ENCODE data around the gene AGAP1.

AGAP1 gene

DNA sequence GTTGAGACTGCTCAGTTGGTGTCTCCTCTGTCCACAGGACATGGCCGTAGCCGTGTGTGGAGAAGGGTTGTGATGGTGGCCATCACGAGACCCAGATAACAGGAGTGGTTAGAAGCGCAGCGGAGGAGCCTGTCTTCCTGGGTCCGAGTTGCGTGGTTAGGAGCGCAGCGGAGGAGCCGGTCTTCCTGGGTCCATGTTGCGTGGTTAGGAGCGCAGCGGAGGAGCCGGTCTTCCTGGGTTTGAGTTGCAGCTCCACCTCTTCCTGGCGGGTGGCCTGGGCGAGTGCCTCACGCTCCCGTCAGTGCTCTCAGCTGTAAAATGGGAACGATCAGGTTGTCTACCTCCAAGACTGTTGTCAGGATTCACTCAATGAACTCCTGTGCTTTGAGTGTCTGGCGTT lies 498.2 kb downstream of the AGAP1 start:
- TF ChIP-seq, protein P1, sequence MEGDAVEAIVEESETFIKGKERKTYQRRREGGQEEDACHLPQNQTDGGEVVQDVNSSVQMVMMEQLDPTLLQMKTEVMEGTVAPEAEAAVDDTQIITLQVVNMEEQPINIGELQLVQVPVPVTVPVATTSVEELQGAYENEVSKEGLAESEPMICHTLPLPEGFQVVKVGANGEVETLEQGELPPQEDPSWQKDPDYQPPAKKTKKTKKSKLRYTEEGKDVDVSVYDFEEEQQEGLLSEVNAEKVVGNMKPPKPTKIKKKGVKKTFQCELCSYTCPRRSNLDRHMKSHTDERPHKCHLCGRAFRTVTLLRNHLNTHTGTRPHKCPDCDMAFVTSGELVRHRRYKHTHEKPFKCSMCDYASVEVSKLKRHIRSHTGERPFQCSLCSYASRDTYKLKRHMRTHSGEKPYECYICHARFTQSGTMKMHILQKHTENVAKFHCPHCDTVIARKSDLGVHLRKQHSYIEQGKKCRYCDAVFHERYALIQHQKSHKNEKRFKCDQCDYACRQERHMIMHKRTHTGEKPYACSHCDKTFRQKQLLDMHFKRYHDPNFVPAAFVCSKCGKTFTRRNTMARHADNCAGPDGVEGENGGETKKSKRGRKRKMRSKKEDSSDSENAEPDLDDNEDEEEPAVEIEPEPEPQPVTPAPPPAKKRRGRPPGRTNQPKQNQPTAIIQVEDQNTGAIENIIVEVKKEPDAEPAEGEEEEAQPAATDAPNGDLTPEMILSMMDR (IDR thresholded peaks at IDR 0.05) = no peak
- DNase-seq (ENCODE audit: low spot score) = no peak
- Histone ChIP-seq H3K27ac (no peak overlapping the region), H3K4me3 (no peak overlapping the region)

DNA sequence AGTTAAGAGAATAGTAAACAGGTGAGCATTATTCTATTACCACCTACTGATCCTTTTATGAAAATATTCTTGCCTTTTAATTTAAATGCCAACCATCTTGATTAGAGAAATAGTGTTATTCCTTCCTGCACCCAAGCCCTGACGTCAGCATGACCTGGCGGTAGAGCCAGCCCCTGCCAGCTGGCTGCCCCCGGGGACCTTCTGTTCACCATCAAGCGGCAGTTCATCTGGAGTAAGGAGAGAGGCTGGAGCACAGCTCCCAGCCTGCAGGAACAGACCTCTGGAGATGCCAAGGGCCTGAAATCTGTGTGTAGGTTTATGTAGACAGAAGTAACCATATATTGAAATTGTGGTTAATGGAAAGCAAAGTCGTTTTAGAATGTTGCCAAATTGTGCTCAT lies 502.6 kb downstream of the AGAP1 start:
- H3K27ac ChIP-seq = no peak overlapping the region
- H3K4me3 ChIP-seq = no peak overlapping the region
- no peak for DNase-seq (ENCODE audit: low spot score)
- TF ChIP-seq, protein P1 (IDR thresholded peaks at IDR 0.05) = no peak

DNA sequence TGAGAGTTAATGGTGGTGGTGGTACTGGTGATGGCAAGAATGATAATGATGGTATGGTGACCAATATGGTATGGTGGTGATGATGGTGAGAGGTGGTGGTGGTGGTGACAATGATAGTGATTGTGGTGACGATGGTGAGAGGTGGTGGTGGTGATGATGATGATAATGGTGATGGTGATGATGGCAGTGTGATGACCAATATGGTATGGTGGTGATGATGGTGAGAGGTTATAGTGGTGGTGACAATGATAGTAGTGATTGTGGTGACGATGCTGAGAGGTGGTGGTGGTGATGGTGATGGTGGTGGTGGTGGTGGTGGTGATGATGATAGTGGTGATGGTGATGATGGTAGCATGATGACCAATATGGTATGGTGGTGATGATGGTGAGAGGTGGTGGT lies 505.2 kb downstream of the AGAP1 start:
- DNase-seq (ENCODE audit: low spot score) = no peak
- TF ChIP-seq, protein P1 (IDR thresholded peaks at IDR 0.05) = no peak
- Histone ChIP-seq H3K27ac (no peak overlapping the region), H3K4me3 (no peak overlapping the region)

DNA sequence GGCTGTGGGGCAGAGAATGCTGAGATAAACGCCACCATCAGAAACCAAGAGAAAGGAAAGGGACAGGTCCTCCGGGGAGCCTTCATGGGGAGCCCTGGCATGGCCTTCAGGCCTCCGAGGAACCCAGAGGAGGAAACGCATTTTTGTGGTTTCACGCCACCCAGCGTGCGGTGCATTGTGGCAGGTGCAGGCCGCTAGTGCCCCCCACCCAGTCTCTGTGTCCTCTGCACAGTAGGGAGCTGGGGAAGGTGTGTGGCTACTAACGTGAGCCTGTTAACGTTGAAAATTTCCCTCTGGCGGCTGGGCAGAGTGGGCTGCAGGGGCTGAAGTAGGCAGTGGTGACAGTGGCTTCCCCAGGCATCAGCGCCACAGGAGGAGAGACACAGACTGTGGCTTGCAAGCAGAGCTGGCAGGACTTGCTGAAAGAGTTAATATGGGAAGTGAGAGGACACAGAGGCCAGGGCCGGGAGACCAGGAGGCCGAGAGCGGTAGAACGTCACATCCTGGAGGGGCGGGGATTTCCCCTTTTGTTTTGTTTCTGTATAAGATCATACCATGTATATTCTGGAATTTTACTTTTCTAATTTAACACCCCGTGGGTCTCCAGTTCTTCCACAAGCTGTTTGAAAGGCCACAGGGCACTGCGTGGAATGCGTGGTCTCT lies 507.5 kb downstream of the AGAP1 start:
- Histone ChIP-seq H3K27ac (no peak overlapping the region), H3K4me3 (no peak overlapping the region)
- TF ChIP-seq, protein P1 (IDR thresholded peaks at IDR 0.05) = no peak
- DNase-seq (ENCODE audit: low spot score) = no peak

DNA sequence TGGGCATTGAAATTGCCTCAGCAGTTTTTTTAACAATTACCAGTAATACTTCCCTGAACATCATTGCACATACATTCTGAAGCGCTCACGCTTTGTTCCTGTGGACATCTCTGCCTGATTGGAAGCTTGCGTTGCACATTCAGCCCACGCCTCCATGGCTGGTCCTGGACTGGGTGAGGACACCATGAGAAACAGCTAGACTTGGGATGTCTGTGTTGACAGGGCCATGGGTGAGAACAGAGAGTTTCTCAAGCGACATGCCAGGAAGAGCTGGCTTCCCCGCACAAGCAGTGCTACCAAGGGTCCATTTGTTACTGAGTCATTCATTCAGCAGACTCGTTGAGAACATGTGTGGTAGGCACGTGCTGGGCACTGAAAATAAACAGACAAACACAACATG lies 508.0 kb downstream of the AGAP1 start:
- no peak for DNase-seq (ENCODE audit: low spot score)
- no peak overlapping the region for H3K4me3 ChIP-seq
- TF ChIP-seq, protein P1 (IDR thresholded peaks at IDR 0.05) = no peak
- no peak overlapping the region for H3K27ac ChIP-seq

DNA sequence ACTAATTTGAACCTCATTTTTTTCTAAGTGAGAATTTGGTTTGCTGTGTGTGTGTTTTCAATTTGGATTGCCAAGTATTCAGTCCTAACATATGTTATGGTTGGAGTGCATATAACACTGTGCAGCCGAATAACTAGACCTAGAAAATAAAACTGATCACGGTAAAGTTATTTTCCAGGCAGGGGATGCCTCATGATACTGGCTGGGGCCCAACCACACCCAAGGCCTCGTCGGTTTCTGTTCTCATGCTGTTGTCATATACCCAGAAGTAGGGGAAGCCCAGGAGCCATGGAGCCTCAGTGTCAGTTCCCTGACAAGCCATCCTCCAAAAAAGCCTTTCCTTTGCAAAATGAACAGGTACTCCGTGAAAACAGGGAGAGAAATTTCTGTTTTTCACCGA lies 514.2 kb downstream of the AGAP1 start:
- TF ChIP-seq, protein P1 (IDR thresholded peaks at IDR 0.05) = no peak
- Histone ChIP-seq H3K27ac (no peak overlapping the region), H3K4me3 (no peak overlapping the region)
- no peak for DNase-seq (ENCODE audit: low spot score)

DNA sequence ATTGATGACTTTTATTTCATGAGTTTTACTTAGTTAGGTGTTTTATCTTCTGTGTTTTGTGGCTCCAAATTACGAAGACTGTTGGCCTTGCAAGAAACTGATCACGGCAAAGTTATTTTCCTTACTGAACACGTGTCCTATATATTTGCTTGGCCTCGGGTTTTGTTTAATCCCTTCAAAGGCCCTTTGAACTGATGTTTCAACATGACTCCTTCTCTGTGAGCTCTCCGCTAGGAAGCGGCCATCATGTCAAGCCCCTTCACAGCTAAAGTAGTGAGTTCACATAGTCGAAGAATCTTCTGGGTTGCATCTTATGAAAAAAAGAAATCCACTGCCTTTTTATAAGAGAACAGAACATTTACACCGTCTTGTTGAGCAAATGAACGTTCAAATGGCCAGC lies 515.0 kb downstream of the AGAP1 start:
- DNase-seq (ENCODE audit: low spot score) = no peak
- H3K4me3 ChIP-seq = no peak overlapping the region
- TF ChIP-seq, protein P1 (IDR thresholded peaks at IDR 0.05) = no peak
- H3K27ac ChIP-seq = no peak overlapping the region
